GM19397 (cell line): ENCODE measurements around the gene PFDN5.
"Not testable (repeated sequence)": the region's sequence is repeated elsewhere in the genome, so short reads cannot be mapped to it uniquely, and the experiment has no call there.

Experiments used
- ATAC-seq: cut with Tn5 transposase; IDR thresholded peaks from one replicate; pipeline ENCODE4 v1.9.1; 2021; ENCODE audit warnings: mild to moderate bottlenecking, moderate library complexity; ENCODE audit not compliant: unreplicated experiment

PFDN5 gene

DNA sequence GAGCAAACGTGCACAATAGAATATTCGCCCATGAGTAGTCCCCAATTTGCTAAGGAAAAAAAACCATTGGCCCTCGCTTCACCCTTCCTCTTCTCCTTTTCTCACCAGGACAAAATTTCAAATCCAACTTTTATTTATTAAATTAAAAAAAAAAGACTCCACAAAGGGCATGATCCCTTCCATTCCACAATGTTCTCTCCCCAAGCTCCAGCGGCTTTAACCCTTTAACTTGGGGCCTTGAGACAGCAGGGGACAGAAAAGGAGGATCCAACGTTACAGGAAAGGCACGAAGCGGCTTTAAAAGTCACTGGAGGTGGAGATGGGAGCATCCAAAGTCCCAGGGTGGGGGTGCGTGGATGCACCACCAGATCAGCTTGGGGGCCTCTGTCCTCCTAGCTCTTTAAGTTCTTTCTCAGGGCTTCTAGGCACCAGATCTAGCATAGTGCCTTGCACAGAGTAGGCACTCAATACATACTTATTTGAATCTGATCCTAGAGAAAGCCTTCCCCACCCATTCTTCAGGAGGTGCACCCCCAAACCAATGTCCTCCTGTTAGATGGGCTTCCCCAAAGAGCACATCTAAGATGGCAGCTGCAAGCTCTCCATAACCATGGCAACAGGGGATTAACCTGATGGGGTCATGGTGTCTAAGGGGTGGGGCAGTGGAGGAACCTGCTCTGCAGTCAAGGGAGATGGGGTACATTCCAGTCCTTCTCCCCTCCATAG, 31.3 kb downstream of the PFDN5 start:
- ATAC-seq: no peak

- no peak for ATAC-seq
Measured at GRCh38 chr12:53327435-53328042, 32.2 kb downstream of the PFDN5 start.

DNA sequence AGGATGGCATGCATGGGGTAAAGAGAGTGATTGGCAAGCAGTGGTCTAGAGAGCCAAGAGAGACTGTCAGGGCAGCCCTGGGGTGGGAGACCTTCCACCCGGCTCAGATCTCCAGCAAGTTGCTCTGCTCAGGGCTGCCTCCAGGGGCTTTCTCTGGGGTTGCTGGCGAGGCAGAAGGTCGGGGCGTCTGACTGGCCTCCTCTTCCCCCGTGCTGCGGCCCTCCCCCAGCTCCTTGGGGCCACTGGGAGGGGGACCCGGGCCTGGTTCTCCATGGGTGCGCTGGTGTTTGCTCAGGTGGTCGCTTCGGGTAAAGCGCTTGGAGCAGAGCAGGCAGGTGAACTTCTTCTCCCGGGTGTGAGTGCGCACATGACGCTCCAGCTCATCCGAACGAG, 32.7 kb downstream of the PFDN5 start:
- no peak for ATAC-seq

GRCh38 chr12:53330671-53331070, 35.3 kb downstream of the PFDN5 start:
- no peak for ATAC-seq

GRCh38 chr12:53332339-53332738, 37.0 kb downstream of the PFDN5 start:
- ATAC-seq: not testable (repeated sequence)

GRCh38 chr12:53332744-53333143, 37.4 kb downstream of the PFDN5 start:
- ATAC-seq: no peak

GRCh38 chr12:53333289-53333688, 37.9 kb downstream of the PFDN5 start:
- no peak for ATAC-seq

DNA sequence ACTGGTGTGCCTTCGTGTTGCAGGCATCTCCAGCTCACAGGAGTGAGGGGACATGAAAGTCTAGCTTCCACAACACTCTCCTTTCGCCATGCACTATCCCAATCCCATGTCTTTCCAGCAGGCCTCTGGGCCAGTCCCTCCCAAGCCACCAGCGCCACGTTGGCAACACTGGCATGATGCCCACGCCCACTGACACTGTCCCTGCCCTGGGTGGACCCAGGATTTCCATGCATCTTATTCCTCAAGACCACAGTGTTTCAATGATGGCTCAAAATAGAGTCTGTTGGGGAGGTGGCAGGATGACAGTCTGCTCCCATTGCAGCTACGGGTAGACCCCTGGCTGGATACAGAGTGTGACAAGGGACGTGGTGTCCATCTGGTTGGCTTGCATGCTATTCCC, 38.5 kb downstream of the PFDN5 start:
- ATAC-seq: no peak

GRCh38 chr12:53334822-53335221, 39.5 kb downstream of the PFDN5 start:
- ATAC-seq: no peak

DNA sequence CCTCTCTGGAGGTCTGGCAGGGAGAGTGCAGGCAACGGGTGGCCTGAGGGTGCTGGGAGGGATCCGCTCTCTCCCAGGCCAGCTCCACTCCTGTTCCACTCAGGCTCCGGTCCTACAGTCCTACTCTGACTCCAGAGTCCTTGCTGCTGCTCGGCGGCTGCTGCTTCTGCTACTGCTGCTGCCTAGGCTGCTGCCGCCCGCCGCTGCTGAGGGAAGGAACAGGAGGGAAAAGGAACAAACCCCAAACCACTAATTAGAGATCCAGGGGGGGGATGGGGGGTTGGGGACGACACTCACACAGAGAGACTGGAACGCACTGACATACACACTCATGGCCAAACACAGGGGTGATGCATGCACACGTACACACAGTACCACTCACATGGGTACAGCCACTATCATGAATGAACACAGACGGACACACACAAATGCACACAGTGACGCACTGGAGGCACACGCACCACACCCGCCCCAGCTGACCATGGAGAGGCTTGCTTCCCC, 40.9 kb downstream of the PFDN5 start, which contains the start of gene SP7:
TSS of gene SP7 (minus strand) at position 174 of the 501 bp plus-strand sequence. CDS start 708 bp downstream, outside the sequence.
- no peak for ATAC-seq

DNA sequence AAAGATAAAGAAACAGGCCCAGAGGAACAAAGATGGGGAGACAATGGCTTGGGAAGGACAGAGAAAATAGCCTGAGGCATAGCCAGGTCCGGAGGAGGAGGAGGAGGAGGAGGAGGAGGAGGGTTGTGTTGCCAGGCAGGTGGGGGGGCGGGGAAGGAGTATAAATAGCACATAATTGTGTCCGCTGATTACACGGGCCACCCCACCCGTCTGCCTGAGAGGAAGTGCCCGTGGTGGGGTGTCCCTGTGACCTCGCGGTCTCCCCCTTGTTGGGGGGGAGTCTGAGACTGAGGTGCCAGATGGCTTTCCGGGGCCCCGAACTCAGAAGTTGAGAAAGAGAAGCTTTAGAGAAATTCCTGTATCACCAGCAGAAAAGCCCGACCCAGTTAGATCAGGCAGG, 42.7 kb downstream of the PFDN5 start:
- no peak for ATAC-seq

GRCh38 chr12:53338916-53339315, 43.6 kb downstream of the PFDN5 start:
- ATAC-seq: no peak

DNA sequence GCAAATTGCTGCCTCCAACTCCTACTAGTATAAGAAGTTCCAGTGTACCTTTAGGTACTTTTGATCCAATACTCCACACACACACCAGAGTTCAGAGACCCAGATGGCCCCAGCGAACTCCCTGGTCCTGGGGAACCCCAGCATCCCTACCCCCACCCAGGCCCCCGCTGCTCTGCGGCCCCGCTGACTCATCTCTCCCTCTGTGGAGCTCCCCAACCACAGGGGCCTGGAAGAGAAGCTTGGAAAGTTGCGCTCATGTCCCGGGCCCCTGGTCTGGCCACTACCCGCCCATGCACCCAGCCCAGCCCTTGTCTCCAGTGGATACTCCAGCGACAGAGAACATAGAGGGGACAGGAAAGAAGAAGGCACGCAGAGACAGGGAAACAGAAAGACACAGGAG, 45.1 kb downstream of the PFDN5 start:
- ATAC-seq: no peak

DNA sequence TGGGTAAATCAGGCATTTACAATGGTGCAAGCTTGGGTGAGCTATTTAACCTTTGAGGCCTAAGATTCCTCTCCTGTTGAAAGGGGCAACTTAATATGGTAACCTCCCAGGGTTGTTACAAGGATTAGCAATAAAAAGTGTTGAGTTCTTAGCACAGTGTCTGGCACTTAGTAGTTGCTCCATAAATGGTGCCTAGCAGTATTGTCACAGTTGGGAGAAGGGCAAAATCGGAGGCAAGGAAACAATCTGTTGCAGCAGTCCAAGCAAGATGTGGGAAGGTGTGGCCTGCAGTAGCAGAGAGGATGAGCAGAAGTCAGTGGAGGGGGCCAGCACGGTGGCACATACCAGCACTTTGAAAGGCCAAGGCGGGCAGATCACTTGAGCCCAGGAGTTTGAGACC, 48.1 kb downstream of the PFDN5 start:
- ATAC-seq: no peak

- no peak for ATAC-seq
Measured at GRCh38 chr12:53343969-53344368, 48.6 kb downstream of the PFDN5 start.

GRCh38 chr12:53344487-53344823, 49.1 kb downstream of the PFDN5 start:
- ATAC-seq: peak; percentile 27

DNA sequence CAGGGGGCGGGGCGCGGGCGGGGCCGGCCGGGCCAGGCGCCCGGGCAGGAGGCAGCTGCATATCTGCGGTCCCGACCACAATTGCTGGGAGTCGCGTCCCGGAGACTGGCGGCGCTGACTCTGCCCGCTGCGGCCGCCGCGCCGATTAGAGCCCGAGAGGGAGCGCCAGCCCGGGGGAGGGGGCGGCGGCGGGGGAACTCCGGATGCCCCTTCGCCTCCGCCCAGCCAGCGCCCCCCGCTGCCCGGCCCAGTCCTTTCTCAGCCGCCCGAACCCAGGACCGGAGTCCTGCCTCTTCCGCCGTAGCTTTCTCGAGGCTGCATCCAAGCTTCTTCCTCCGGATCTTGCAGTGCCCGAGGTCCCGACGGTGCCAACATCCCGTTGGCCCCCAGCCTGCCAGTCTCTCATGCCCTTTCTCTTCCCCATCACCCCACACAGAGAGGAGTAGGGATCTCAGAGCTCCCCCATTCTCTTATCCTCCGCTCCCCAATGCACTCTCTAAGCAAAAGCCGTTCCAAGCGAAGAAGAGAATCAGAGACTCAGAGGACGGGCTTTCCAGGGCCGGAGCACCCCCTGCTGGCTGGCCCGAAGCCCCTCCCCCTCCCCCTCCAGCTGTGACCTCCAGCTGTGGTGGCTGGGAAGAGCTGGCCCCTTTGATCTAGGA, 49.6 kb downstream of the PFDN5 start:
- peak; percentile 65 for ATAC-seq

DNA sequence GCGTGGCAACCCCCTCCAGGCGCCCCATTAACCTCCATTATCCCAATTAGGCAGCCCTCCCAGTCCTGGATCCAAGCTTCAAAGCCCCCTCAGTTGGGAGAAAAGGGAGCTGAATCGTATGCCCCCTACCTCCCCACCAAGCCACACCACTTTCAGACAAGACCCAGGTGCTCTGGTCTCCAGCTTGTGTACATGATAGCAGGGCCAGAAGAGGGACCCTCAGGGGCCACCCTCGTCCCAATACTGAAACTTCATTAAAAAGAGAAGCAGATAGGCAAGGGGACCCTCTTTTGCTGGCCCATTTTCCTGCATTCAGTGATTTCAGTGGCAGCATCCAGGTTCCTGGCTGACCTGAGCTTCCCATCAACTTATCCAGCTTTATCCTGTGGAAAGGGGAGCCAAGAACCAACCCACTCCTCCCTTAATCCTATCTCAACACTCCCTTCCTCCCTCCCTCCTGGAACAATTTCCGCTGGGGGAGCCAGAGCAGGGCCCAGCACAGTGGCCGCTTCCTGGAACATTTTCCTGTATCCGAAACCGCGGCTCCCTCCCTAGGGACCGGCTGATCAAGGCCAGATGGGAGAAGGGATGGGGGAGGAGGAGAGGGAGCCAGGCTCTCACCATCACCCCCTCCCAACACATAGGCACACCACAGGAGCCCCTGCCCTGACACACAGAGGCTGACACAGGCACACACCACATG, 50.3 kb downstream of the PFDN5 start:
- ATAC-seq: no peak

DNA sequence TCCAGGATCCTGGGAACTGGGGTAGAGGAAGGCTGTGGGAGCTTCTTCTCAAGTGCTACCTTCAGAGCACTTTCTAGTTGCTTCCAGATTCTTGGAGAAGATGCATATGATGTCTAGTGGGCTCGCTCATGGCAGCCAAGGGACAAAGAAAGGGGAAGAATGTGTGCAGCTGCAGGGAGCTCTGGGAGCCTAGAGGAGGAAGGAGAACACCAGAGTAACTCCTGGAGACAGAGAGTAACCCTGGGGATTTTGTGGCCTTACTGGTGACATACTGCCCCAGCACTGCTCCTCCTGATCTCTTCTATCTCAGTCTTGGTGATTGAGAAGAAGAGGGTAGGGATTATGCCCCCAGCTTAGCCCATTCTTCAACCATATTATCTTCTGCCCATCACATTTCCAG, 51.1 kb downstream of the PFDN5 start:
- no peak for ATAC-seq

- no peak for ATAC-seq
Measured at GRCh38 chr12:53347905-53348304, 52.6 kb downstream of the PFDN5 start.
